RCC 7860 (cell line): ENCODE measurements around the gene QRICH2.
"Not testable (repeated sequence)": the region's sequence is repeated elsewhere in the genome, so short reads cannot be mapped to it uniquely, and the experiment has no call there.

ENCODE experiments used
- DNase-seq: peaks from one replicate; pipeline ENCODE4 v3.0.0-alpha.2; 2015; ENCODE audit warnings: low spot score
- FAIRE-seq: peaks from 2 replicates; lab custom pipeline; 2012; peaks lifted over from hg19 to GRCh38; lab: Jason Lieb, UNC

The QRICH2 gene

DNA sequence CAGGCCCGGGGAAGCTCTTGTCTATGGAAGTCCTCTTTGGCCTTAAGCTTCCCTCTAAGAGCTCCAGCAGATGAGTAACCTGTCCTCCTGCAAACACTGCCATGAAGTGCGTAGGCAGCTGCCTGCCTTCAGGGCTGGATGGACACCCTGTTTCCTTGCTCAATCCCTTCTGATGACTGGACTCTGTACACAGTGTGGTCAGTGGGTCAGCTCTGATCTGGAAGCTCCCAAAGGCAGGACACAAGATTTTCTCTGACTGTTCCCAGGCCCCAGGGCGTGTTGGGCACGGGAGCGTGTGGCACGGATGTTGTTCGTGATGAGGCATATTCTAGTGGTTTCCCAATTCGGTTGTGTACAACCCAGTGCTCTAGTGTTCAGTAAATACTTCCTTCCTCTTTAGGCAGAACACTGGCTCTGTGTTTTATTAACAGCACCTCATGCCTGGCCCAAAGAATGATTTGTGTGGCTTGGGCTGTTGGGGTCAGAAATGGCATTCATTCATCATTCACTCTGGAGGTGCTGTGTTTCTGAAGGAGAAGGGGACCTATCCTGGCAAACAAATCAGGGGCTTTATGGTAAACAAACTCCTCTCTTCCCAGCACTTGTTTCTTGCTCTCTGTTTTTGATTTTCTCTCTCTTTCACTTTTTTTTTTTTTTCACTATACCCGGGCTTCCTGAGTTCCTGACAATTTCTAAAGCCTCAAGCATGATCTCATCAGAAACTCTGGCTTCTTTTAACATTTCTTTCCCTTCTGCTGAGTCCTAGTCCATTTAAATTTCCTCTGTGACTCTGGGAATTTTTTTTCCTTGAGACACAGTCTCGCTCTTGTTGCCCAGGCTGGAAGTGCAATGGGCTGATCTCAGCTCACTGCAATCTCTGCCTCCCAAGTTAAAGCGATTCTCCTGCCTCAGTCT, 55.8 kb downstream of the QRICH2 start:
- FAIRE-seq, result peak; percentile 86

DNA sequence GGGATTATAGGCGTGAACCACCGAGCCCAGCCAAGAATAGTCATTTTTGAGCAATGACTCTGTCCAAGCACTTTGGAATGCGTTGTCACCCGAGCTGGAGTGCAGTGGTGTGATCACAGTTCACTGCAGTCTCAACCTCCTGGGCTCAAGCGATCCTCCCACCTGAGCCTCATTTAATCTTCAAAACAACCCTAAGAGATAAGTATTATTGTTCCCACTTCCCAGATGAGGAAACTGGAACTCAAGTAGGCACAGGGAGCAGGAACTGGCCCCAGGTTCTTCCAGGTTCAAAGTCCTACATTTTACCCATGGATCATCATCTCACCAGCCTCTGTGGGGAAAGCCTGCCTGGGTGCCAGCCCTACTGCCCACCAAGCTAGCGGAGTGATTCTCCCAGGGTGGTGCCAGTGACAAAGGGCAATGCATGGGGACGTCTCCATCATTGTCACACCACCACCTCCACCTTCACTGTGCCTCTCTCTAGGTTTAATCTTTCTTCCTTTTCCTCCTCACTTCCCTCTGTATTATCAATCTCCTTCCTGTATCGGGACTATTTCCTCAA, 56.5 kb downstream of the QRICH2 start:
- peak; percentile 37 for DNase-seq
- FAIRE-seq, result no peak

More for the DNA sequence above, 55.8 kb downstream of the QRICH2 start:
- peak; percentile 95 for DNase-seq

DNA sequence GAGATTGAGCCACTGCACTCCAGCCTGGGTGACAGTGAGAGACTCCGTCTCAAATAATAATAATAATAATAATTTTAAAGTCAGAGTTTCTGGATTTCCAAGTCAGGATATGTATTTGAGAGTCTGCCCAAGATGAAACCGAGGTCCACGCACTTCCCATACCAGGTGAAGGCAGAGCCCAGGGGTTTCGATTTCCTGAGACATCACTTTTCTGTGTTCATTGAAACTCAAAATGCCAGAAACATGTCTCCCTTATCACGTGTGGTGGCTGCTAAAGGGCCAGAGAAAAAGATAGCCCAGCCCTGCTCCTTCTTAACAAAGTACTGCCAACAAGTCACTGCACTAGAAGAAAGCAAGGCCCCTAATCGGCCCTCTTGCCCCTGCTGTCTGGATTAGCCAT, 57.9 kb downstream of the QRICH2 start:
- no peak for FAIRE-seq

DNA sequence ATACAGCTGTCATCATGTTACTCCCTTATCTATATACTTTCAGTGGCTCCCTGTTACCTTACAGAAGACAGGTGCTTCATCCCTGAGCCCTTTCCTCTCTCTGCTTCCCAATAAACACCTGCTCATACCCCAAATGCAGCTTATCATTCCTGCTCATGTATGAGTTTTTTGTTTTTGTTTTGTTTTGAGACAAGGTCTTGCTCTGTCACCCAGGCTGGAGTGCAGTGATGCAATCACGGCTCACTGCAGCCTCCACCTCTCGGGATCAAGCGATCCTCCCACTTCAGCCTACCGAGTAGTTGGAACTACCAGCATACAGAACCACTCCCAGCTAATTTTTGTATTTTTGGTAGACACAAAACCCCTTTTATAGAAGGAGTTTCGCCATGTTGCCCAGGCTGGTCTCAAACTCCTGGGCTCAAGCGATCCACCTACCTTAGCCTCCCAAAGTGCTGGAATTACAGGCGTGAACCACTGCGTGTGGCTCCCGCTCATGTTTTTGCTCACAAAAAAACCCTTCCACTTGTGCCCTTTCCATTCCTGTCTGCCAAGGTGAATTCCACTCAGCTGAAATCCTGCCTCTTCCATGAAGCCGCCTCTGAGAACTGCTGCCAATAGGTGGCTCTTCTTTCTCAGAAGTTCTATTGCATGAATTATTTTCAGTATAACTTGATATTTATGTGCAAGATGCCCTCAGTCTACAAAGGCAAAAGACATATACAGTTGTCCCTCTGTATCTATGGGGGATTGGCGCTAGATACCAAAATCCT, 59.9 kb downstream of the QRICH2 start:
- DNase-seq, result no peak
- FAIRE-seq, result no peak

More for the DNA sequence above, 57.9 kb downstream of the QRICH2 start:
- no peak for DNase-seq

DNA sequence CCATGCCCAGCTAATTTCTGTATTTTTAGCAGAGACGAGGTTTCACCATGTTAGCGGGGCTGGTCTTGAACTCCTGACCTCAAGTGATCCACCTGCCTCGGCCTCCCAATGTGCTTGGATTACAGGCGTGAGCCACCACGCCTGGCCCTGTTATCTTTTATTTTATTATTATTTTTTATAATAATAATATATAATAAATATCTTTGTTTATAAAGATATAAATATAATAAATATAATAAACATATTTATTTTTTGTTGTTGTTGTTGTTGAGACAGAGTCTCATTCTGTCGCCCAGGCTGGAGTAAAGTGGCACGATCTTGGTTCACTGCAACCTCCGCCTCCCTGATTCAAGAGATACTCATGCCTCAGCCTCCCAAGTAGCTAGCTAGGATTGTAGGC, 60.8 kb downstream of the QRICH2 start:
- FAIRE-seq (no peak), DNase-seq (no peak)

DNA sequence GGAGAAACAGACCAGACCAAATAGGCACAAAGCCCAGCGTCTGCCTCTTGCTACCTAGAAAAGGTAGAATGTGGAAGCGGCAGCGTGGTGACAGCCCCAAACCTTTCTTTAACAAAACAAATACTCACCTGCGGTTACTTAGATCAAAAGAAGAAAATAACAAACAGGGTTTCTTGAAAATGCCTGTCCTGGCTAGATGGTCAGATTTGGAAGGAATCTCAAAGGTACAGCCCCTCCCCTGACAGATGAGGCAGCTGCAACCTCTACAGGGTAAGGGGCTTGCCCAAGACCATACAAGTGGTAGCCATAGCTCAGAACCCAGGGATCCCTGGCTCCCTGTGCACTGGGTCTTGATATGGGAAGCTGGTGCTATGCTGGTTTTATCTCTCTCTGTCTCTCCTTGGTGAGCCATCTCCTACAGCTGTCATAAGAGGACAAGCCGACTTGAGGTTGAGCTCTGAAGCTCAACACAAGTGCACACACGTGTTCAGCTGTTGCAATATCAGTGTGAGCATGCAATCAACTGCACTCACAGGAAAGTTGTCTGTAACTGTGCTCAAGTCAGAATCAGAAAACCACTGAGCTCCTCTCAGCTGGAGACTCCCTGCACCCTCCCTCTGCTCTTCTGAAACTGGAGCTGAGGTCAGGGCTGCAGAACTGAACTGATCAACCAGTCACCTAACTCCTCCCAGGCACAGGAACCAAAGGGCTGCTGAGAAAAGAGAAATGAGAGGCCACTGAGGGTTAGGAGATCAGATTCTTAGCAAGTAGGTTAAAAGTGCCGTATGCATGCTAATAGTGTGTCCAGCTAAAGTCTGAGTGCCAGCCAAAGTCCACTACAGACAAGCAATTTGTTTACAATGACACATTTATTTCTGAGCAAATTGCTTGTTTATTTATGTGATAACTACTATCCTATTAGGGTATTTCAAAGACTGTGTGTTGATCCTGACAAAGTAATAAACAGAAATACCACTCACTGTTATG, 61.7 kb downstream of the QRICH2 start:
- FAIRE-seq, result no peak
- DNase-seq, result no peak

DNA sequence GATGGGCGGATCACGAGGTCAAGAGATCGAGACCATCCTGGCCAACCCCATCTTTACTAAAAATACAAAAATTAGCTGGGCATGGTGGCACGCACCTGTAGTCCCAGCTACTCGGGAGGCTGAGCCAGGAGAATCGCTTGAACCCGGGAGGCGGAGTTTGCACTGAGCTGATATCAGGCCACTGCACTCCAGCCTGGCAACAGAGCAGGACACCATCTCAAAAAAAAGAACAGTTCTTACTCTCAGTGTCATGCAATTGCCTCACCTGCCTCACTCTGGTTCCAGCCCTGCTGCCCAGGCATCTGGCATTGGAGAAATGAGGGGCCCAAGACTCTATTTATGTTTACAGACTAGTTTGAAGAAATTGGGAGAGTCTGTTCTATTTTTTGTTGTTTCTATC, 63.4 kb downstream of the QRICH2 start:
- not testable (repeated sequence) for FAIRE-seq, DNase-seq

DNA sequence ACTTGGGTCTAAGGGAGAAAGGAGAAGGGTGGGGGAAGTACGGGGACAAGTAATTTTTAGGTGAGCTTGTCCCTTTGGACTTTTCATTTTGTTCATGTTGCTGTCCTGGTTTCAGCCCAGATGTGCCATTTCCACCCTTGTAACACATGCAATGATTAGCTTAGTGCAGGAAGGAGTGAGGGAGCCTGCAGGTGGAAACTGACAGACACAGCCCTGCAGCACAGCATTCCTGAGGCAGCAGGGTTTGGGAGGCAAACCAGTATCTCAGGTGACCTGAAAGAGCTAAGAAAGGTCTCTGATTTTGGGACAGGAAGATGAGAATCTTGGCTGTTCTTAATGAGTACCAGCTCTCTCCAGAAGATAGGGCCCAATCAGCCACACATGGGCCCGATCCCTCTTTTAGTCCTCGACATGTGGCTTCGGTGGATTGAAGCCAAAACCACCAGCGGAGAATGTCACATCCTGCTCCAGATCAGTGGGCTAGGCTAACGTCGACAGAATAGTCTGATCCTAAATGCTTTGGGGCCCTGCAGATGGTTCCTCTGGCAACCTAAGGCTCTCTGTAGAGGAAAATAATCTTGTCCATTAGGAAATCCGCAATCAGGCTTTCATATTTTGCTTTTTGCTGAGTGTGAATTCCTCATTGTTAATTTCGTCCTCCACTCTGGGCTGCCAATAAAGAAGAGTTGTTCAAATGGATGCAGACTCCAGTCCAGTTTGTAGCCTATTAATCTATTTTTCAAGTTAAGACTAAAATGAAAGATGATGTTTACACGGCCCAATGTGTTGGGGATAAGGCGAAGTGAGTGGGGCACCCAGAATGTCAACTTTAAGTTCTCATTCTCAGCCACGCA, 64.0 kb downstream of the QRICH2 start:
- FAIRE-seq, result no peak
- no peak for DNase-seq

DNA sequence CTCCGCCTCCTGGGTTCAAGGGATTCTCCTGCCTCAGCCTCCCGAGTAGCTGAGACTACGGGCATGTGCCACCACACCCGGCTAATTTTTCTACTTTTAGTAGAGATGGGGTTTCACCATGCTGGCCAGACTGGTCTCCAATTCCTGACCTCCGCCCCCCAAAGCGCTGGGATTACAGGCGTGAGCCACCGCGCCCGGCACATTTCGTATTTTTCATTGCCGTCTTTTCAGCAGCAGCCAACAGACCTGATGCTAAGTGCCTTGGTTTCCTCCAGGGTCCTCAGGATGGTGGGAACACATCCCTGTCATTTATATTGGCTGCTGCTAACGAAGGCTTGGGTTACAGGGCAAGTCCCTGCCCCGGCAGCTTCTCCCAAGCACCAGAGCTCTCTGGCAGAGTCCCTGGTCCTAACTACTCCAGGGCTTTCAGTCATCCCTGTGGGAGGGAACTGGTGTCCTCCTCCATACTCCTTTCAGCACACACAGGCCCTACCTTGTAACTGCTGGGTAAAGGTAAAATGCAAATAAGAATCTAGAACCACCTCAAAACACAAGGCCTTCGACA, 66.3 kb downstream of the QRICH2 start:
- FAIRE-seq, result no peak
- DNase-seq, result no peak

DNA sequence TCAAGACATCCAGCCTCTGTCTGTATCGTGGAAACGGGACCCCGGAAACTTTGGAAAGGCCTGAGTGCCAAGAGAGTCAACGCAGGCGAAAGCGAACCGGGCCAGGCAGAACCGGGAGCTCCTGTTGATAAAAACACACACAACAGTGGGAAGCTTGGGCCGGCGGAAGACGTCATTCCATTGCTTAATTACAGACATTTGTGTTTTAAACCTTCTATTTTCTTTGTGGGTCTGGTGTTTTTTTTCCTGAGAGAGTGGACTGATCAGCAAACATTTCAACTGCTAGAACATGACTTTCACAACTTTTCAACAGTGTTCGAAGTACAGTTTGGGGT, 66.9 kb downstream of the QRICH2 start:
- FAIRE-seq, result no peak
- no peak for DNase-seq

DNA sequence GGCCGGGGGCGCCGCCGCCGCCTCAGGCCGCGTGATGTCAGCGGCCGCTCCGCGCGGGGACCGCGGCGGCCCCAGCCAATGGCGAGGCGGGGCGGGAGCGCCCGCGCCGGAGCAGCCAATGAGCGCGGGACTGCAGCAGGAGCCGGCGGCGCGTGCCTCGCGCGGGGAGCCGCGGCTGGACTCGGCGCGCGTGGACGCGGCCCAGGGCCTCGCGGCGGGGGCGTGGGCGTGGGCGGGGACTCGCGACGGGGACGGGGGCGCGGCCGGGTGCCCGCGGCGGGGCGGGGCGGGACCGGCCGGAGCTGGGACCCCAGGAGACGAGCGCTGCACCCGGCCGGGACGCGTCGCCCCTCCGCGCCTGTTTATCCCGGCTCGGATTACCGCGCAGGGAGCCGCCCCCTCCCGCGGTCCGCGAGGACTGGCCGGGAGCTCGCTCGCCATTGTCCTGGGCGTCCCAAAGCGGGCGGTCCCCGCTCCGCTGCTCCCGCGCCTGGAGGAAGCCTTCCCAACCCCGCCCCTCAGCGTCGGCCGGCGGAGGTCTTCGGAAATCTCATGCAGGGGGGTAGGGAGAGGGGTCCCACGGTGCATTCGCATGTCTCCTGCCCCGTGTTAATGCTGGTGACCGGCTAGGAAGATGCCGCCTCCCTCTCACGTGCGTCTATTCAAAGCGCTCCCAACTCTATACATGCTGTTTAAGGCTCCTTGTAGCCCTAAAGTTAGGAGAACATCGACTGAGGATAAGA, 67.4 kb downstream of the QRICH2 start, which contains the start of gene RNF157:
Gene RNF157 (minus strand): TSS at position 33 of the 743 bp plus-strand sequence. CDS start 253 bp downstream, outside the sequence.
- FAIRE-seq (no peak), DNase-seq (no peak)

DNA sequence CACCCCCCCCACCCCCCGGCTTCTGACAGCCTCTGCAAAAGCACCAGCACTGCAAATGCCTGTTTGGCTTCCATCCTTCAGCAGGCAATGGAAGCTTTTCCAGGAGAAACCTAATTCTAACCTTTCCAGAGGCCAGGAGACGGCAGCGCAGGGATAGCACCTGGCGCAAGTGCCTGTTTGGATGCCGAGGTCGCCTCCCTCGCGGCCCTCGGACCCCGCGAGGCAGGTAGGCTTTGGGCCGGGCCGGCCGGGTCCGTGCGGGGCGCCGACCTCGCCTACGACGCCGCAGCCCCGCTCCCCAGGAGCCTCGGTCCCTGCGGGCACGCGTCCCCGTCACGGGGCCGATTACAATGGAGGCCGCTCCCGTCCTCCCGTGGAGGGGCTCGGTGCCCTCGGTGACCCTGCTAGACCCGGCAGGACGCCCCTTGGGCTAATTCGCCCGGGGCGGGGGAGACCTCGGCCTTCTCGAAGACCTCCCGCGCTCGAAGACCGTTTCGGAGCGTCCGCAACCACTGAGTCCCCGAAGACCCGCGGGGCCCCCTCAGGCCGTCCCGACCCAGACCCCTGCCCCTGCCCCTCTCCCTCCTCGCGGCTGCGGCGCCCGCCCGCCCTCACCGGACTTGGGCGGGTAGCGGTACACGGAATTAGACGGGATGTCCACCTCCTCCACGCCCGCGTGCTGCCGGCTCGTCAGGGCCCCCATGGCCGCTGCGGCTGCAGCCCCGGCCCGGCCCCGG, 68.4 kb downstream of the QRICH2 start:
- no peak for DNase-seq
- FAIRE-seq, result no peak

DNA sequence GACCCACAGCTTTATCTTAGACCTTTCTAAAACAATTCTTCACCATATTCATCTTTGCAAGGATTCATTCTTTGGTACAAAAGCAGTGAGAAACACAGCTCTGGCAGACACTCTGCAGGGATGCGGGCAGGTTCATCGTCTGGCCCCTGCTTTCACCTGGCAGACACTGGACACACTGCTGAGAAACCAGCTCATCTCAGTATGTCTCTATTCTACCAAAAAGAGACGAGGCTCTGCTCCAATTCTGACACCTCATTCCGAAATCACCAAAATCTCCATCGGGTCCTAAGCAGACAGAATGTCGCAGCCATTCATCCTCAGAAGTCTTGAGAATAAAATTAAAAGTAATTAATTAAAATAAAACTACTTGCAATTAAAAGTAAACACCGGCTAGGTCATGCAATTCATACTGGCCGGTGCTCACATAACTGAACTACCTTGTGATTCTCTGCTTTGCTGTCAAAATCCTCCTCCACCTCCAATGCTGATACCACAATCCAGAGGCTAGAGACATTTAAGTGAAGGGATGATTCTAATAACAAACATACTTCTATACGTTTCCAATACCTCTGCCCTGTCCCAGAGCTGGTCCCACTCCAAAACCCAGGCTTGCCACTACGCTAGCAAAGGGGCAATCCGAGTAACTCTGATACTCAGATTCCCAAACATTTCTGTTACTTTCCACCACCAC, 69.1 kb downstream of the QRICH2 start:
- DNase-seq (no peak), FAIRE-seq (no peak)

DNA sequence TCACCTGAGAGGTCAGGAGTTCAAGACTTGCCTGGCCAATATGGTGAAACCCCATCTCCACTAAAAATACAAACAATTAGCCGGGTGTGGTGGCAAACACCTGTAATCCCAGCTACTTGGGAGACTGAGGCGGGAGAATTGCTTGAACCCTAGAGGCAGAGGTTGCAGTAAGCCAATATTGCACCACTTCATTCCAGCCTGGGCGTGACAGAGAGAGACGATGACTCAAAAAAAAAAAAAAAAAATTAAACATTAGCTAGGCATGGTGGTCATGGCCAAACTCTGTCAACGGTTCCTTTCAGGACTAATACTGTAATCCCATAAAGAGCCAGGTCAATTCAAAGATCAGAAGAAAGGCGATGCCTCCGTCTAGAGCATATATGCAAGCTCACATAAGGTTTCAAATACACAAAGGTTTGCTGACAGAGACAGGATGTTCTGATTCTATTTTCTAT, 70.2 kb downstream of the QRICH2 start:
- DNase-seq (peak; percentile 63), FAIRE-seq (peak; percentile 81)

DNA sequence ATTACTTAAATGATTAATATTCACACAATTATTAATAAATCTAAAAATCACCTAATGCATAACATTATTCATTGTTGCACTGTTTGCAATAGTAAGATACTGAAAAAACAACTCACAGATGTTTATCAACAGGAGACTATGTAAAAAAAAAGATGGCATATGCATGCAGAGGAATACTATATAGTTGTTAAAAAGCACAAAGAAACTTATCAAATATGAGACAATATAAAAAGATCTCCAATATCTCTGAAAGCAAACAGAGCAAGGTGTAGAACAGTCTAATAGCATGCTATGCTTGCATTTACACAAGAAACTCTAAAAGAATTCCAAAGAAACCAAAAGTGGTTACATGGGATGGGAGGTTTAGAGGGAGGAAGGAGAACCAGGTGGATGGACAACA, 71.5 kb downstream of the QRICH2 start:
- no peak for DNase-seq
- FAIRE-seq, result no peak

DNA sequence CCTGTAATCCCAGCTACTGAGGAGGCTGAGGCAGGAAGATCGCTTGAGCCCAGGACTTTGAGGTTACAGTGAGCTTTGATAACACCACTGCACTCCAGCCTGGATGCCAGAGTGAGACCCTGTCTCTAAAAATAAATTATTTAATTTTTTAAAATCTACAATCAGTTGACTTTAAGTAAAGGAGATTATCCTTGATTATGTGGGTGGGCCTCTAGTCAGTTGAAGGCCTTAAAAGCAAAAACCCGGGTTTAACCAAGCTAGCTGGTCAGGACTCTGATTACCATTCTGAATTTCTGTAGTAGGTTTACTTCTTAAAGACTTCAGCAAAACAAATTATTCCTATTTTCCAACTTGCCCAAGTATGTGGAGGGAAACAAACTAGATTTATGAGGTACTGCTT, 72.2 kb downstream of the QRICH2 start:
- FAIRE-seq (no peak), DNase-seq (no peak)

DNA sequence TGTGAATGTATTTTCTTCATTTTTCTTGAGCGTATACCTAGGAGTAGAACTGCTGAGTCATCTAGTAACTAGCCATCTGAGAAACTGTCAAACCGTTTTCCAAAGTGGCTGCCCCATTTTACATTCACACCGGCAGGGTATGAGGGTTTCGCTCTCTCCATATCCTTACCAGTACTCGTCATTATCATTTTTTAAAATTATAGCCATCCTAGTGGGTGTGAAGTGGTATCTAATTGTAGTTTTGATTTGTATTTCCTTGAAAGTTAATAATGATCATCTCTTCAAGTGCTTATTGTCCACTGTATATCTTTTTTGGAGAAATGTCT, 73.8 kb downstream of the QRICH2 start:
- FAIRE-seq (no peak), DNase-seq (no peak)
